Measurements from ENCODE around the gene COQ2.

The COQ2 gene

GRCh38 chr4:83214079-83214478 lies 70.5 kb downstream of the COQ2 start:
- no peak for DNase-seq

Data from stimulated activated CD8-positive, alpha-beta memory T cell treated with anti-CD3 and anti-CD28 coated beads, Interleukin-4, amount 100 ng/mL, for 48 hours (primary cell).